GM12891 (cell line): ENCODE data around the gene EPHA1.

Source experiments
- POLR2A ChIP-seq: IDR thresholded peaks from 2 replicates; pipeline ENCODE4 v1.6.1; 2011; ENCODE audit warnings: low read depth, low read length, control low read depth
- POLR2AphosphoS5 ChIP-seq: IDR thresholded peaks from 2 replicates; pipeline ENCODE4 v1.6.1; 2011; ENCODE audit warnings: low read depth, low read length, control low read depth
- SPI1 ChIP-seq: IDR thresholded peaks from 2 replicates; pipeline ENCODE4 v1.6.1; 2011; ENCODE audit warnings: low read depth, low read length, control low read depth
- TAF1 ChIP-seq: IDR thresholded peaks from 2 replicates; pipeline ENCODE4 v1.6.1; 2011; ENCODE audit warnings: low read depth, low read length, control low read depth

GRCh38 chr7:143443153-143443552 lies 34.5 kb upstream of the EPHA1 start, which contains the start of gene TAS2R60:
- TF ChIP-seq POLR2A, result no peak
- TF ChIP-seq TAF1, result no peak
- no peak for TF ChIP-seq POLR2AphosphoS5
- no peak for TF ChIP-seq SPI1
